Stomach (tissue), 4 donors: ENCODE measurements around the gene GLUD1.
"Not testable (repeated sequence)": the region's sequence is repeated elsewhere in the genome, so short reads cannot be mapped to it uniquely, and the experiment has no call there.

ENCODE experiments used
- CTCF ChIP-seq, 7 experiments: fragments of 450-650 bp in 4 of 7; fragments of 200-600 bp in 3 of 7; sonication (generic) in 3 of 7; IDR thresholded peaks; one replicate each; pipeline ENCODE4 v1.5.1; 2016 to 2019; ENCODE audit warnings: antibody characterized with exemption in 7 of 7, control low read depth in 2 of 7, mild to moderate bottlenecking in 1 of 7
- POLR2A ChIP-seq, 4 donors: fragments of 450-650 bp; IDR thresholded peaks; one replicate each; pipeline ENCODE4 v1.6.1; 2016; ENCODE audit warnings: antibody characterized with exemption in 4 of 4, control low read depth in 2 of 4, mild to moderate bottlenecking in 1 of 4, moderate library complexity in 1 of 4

- TF ChIP-seq POLR2A, CTCF (IDR thresholded peaks at IDR 0.05): not testable (repeated sequence)
Observed at GRCh38 chr10:87127048-87127447, 32.4 kb upstream of the GLUD1 start.
